HEK293 (cell line): ENCODE measurements around the gene CROCC.

Experiments used
- CTCF ChIA-PET: fragments of 350-600 bp; formaldehyde crosslinking; extraction: SDS; loops from one replicate; lab custom pipeline; 2021; ENCODE audit warnings: antibody characterized with exemption; lab: Yijun Ruan, JAX
- POLR2A ChIA-PET: fragments of 300-600 bp; formaldehyde crosslinking; extraction: SDS; loops from one replicate; lab custom pipeline; 2020; ENCODE audit warnings: antibody characterized with exemption, inconsistent platforms; lab: Yijun Ruan, JAX
- H3K27ac ChIP-seq: fragments of 200-500 bp; sonication (Bioruptor generic); 2 replicates; pipeline ENCODE4 v1.5.1; 2014; ENCODE audit warnings: low read depth, low read length, control low read depth, inconsistent platforms; ENCODE audit errors: extremely low read depth
- H3K36me3 ChIP-seq, 2 experiments: fragments of 200-500 bp in 1 of 2; sonication (Bioruptor generic) in 1 of 2; 1 replicate in 1 of 2; 2 replicates in 1 of 2; pipeline ENCODE4 v1.5.1; 2014 to 2017; ENCODE audit warnings: inconsistent platforms in 2 of 2, low read length in 2 of 2; ENCODE audit not compliant: control insufficient read depth in 2 of 2, insufficient read depth in 1 of 2
- H3K4me1 ChIP-seq: fragments of 200-500 bp; sonication (Bioruptor generic); 2 replicates; pipeline ENCODE4 v1.5.1; 2014; ENCODE audit warnings: mild to moderate bottlenecking, low read length, inconsistent platforms; ENCODE audit not compliant: control insufficient read depth, insufficient read depth
- H3K4me3 ChIP-seq: 2 replicates; pipeline ENCODE4 v1.5.1; 2011; ENCODE audit warnings: low read depth, mild to moderate bottlenecking, control low read depth, low read length, moderate library complexity
- H3K9me3 ChIP-seq: fragments of 200-500 bp; sonication (Bioruptor generic); 2 replicates; pipeline ENCODE4 v1.5.1; 2014; ENCODE audit warnings: low read depth, low read length, inconsistent platforms; ENCODE audit not compliant: control insufficient read depth, insufficient read depth
- BCL6B ChIP-seq: fragments of 450-650 bp; formaldehyde crosslinking; IDR thresholded peaks from 2 replicates; pipeline ENCODE4 v1.5.1; 2017; ENCODE audit warnings: missing biosample characterization, missing genetic modification characterization
- IKZF3 ChIP-seq: fragments of 450-650 bp; IDR thresholded peaks from 2 replicates; pipeline ENCODE4 v1.5.0; 2018; ENCODE audit warnings: missing biosample characterization, mild to moderate bottlenecking, missing genetic modification characterization, moderate library complexity
- KLF16 ChIP-seq: fragments of 450-650 bp; formaldehyde crosslinking; IDR thresholded peaks from 2 replicates; pipeline ENCODE4 v1.5.1; 2017; ENCODE audit warnings: missing biosample characterization, missing genetic modification characterization
- YY2 ChIP-seq: fragments of 450-650 bp; formaldehyde crosslinking; IDR thresholded peaks from 2 replicates; pipeline ENCODE4 v1.5.1; 2016; ENCODE audit warnings: missing biosample characterization, missing genetic modification characterization
- ZBTB21 ChIP-seq: fragments of 450-650 bp; formaldehyde crosslinking; IDR thresholded peaks from 2 replicates; pipeline ENCODE4 v1.5.1; 2017; ENCODE audit warnings: missing biosample characterization, missing genetic modification characterization
- ZBTB48 ChIP-seq: fragments of 450-650 bp; formaldehyde crosslinking; IDR thresholded peaks from 2 replicates; pipeline ENCODE4 v1.5.1; 2016; ENCODE audit warnings: missing biosample characterization, missing genetic modification characterization
- ZNF114 ChIP-seq: fragments of 450-650 bp; formaldehyde crosslinking; IDR thresholded peaks from 2 replicates; pipeline ENCODE4 v1.5.0; 2017; ENCODE audit warnings: missing biosample characterization, missing genetic modification characterization
- ZNF155 ChIP-seq: fragments of 450-650 bp; formaldehyde crosslinking; IDR thresholded peaks from 2 replicates; pipeline ENCODE4 v1.5.1; 2016; ENCODE audit warnings: missing biosample characterization, missing genetic modification characterization
- ZNF184 ChIP-seq: fragments of 450-650 bp; IDR thresholded peaks from 2 replicates; pipeline ENCODE4 v1.5.1; 2018; ENCODE audit warnings: missing biosample characterization, mild to moderate bottlenecking, missing genetic modification characterization
- ZNF221 ChIP-seq: fragments of 450-650 bp; formaldehyde crosslinking; IDR thresholded peaks from 2 replicates; pipeline ENCODE4 v1.5.1; 2017; ENCODE audit warnings: missing biosample characterization, missing genetic modification characterization, borderline replicate concordance
- ZNF335 ChIP-seq: fragments of 450-650 bp; formaldehyde crosslinking; conservative IDR thresholded peaks from 2 replicates; pipeline ENCODE4 v1.5.1; 2016; ENCODE audit warnings: missing biosample characterization, missing genetic modification characterization
- ZNF596 ChIP-seq: fragments of 450-650 bp; IDR thresholded peaks from 2 replicates; pipeline ENCODE4 v1.5.0; 2018; ENCODE audit warnings: missing biosample characterization, mild to moderate bottlenecking, missing genetic modification characterization, moderate library complexity
- ZNF610 ChIP-seq: fragments of 450-650 bp; formaldehyde crosslinking; IDR thresholded peaks from 2 replicates; pipeline ENCODE4 v1.5.1; 2016; ENCODE audit warnings: missing biosample characterization, missing genetic modification characterization, borderline replicate concordance
- ZNF670 ChIP-seq: fragments of 450-650 bp; formaldehyde crosslinking; IDR thresholded peaks from 2 replicates; pipeline ENCODE4 v1.5.1; 2016; ENCODE audit warnings: missing biosample characterization, missing genetic modification characterization, low read depth
- ZNF777 ChIP-seq: fragments of 450-650 bp; formaldehyde crosslinking; IDR thresholded peaks from 2 replicates; pipeline ENCODE4 v1.5.1; 2017; ENCODE audit warnings: missing biosample characterization, missing genetic modification characterization, borderline replicate concordance
- ZNF792 ChIP-seq: fragments of 450-650 bp; formaldehyde crosslinking; IDR thresholded peaks from 2 replicates; pipeline ENCODE4 v1.5.1; 2016; ENCODE audit warnings: missing biosample characterization, missing genetic modification characterization
- ZSCAN18 ChIP-seq: fragments of 450-650 bp; formaldehyde crosslinking; IDR thresholded peaks from 2 replicates; pipeline ENCODE4 v1.5.1; 2016; ENCODE audit warnings: missing biosample characterization, missing genetic modification characterization
- TF ChIP-seq, protein P1 (sequence below): fragments of 450-650 bp; formaldehyde crosslinking; IDR thresholded peaks from 2 replicates; pipeline ENCODE4 v1.5.1; 2016; ENCODE audit warnings: missing biosample characterization, missing genetic modification characterization
- TF ChIP-seq, protein P2 (sequence below): fragments of 450-650 bp; formaldehyde crosslinking; IDR thresholded peaks from 2 replicates; pipeline ENCODE4 v1.5.1; 2016; ENCODE audit warnings: missing biosample characterization, missing genetic modification characterization, low read depth
- TF ChIP-seq, protein P3 (sequence below): fragments of 450-650 bp; formaldehyde crosslinking; IDR thresholded peaks from 2 replicates; pipeline ENCODE4 v1.5.1; 2016; ENCODE audit warnings: missing biosample characterization, missing genetic modification characterization
- TF ChIP-seq, protein P4 (sequence below): fragments of 450-650 bp; formaldehyde crosslinking; IDR thresholded peaks from 2 replicates; pipeline ENCODE4 v1.5.1; 2016; ENCODE audit warnings: missing biosample characterization, missing genetic modification characterization
- TF ChIP-seq, protein P5 (sequence below): fragments of 450-650 bp; formaldehyde crosslinking; IDR thresholded peaks from 2 replicates; pipeline ENCODE4 v1.5.1; 2017; ENCODE audit warnings: missing biosample characterization, missing genetic modification characterization

The CROCC gene

DNA sequence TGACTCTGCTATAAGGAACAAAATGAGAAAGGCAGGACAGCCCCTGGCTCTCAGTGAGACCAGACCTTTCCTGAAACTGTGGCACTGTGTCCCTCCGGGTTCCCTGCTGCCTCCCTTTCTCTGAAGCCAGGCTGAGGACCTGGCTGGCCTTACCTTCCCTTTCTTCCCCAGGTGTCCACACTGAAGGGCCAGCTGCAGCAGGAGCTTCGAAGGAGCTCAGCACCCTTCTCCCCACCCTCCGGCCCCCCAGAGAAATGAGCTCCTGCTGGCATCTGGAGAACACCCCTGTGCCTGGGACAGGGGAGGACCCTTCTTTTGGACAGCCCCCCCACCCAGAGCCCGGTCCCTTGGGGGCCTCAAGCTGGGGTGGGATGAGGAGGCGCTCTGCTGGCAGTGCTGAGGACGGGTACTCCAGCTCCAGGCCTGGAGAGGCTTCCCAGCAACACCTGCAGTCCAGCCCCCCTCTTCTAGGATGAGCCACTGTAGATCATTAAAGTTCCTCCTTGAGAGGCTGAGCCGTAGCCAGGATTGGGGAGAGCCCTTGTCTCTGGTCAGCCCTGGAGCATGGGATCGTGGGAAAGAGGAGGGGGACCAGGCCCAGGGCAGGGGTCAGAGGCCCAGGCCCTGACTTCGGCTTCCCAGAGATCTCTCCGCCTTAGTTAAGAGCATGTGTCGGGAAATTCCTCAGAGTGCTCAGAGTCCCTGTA is 50.6 kb downstream of the CROCC start:
- Histone ChIP-seq H3K4me3 (no peak overlapping the region), H3K9me3 (no peaks in the 10 kb centered on the region), H3K36me3 (peaks cover 0 to 50% of the 10 kb centered on the region in 2 experiments; a peak in 1 of 3 replicates), H3K4me1 (peaks cover 4% of the 10 kb centered on the region; the same call in 1 of the 2 replicates)
- TF ChIP-seq ZNF792 (tag by site-specific recombination) (no peak), ZBTB21 (no peak), ZNF221 (no peak), ZBTB48 (tag by site-specific recombination) (0 out of 2 replicates have a peak, but pooled peaks have one; percentile 16), ZNF155 (tag by site-specific recombination) (no peak), ZNF184 (tag by site-specific recombination) (no peak), ZNF596 (no peak), ZNF610 (tag by site-specific recombination) (no peak), KLF16 (tag by site-specific recombination) (no peak), BCL6B (tag by site-specific recombination) (no peak), IKZF3 (no peak), ZNF114 (tag by site-specific recombination) (no peak), ZNF777 (tag by site-specific recombination) (no peak), ZSCAN18 (no peak), ZNF335 (tag by site-specific recombination) (peak; percentile 93), YY2 (tag by site-specific recombination) (no peak), ZNF670 (tag by site-specific recombination) (no peak)
- TF ChIP-seq, protein P1, sequence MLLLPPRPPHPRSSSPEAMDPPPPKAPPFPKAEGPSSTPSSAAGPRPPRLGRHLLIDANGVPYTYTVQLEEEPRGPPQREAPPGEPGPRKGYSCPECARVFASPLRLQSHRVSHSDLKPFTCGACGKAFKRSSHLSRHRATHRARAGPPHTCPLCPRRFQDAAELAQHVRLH (tag by site-specific recombination), result no peak
- TF ChIP-seq, protein P2, sequence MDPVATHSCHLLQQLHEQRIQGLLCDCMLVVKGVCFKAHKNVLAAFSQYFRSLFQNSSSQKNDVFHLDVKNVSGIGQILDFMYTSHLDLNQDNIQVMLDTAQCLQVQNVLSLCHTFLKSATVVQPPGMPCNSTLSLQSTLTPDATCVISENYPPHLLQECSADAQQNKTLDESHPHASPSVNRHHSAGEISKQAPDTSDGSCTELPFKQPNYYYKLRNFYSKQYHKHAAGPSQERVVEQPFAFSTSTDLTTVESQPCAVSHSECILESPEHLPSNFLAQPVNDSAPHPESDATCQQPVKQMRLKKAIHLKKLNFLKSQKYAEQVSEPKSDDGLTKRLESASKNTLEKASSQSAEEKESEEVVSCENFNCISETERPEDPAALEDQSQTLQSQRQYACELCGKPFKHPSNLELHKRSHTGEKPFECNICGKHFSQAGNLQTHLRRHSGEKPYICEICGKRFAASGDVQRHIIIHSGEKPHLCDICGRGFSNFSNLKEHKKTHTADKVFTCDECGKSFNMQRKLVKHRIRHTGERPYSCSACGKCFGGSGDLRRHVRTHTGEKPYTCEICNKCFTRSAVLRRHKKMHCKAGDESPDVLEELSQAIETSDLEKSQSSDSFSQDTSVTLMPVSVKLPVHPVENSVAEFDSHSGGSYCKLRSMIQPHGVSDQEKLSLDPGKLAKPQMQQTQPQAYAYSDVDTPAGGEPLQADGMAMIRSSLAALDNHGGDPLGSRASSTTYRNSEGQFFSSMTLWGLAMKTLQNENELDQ (tag by site-specific recombination), result no peak
- TF ChIP-seq, protein P3, sequence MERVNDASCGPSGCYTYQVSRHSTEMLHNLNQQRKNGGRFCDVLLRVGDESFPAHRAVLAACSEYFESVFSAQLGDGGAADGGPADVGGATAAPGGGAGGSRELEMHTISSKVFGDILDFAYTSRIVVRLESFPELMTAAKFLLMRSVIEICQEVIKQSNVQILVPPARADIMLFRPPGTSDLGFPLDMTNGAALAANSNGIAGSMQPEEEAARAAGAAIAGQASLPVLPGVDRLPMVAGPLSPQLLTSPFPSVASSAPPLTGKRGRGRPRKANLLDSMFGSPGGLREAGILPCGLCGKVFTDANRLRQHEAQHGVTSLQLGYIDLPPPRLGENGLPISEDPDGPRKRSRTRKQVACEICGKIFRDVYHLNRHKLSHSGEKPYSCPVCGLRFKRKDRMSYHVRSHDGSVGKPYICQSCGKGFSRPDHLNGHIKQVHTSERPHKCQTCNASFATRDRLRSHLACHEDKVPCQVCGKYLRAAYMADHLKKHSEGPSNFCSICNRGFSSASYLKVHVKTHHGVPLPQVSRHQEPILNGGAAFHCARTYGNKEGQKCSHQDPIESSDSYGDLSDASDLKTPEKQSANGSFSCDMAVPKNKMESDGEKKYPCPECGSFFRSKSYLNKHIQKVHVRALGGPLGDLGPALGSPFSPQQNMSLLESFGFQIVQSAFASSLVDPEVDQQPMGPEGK (tag by site-specific recombination), result 0 out of 2 replicates have a peak, but pooled peaks have one; percentile 19
- TF ChIP-seq, protein P4, sequence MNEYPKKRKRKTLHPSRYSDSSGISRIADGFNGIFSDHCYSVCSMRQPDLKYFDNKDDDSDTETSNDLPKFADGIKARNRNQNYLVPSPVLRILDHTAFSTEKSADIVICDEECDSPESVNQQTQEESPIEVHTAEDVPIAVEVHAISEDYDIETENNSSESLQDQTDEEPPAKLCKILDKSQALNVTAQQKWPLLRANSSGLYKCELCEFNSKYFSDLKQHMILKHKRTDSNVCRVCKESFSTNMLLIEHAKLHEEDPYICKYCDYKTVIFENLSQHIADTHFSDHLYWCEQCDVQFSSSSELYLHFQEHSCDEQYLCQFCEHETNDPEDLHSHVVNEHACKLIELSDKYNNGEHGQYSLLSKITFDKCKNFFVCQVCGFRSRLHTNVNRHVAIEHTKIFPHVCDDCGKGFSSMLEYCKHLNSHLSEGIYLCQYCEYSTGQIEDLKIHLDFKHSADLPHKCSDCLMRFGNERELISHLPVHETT (tag by site-specific recombination), result no peak
- TF ChIP-seq, protein P5, sequence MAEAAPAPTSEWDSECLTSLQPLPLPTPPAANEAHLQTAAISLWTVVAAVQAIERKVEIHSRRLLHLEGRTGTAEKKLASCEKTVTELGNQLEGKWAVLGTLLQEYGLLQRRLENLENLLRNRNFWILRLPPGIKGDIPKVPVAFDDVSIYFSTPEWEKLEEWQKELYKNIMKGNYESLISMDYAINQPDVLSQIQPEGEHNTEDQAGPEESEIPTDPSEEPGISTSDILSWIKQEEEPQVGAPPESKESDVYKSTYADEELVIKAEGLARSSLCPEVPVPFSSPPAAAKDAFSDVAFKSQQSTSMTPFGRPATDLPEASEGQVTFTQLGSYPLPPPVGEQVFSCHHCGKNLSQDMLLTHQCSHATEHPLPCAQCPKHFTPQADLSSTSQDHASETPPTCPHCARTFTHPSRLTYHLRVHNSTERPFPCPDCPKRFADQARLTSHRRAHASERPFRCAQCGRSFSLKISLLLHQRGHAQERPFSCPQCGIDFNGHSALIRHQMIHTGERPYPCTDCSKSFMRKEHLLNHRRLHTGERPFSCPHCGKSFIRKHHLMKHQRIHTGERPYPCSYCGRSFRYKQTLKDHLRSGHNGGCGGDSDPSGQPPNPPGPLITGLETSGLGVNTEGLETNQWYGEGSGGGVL (tag by site-specific recombination), result no peak
- TF ChIP-seq, all 188 proteins: peak for 3
- H3K27ac ChIP-seq, result no peak overlapping the region
- ChIA-PET CTCF (interaction anchor here (0.5 to 1.6 kb wide), 3 partner anchors 11 to 85 kb away, joined by 3 to 5 read pairs (median 4); no protein-coding TSS in a partner anchor), POLR2A (interaction anchor here (1.2 kb wide), 1 partner anchor 9 kb away, joined by 3 read pairs; no protein-coding TSS in a partner anchor)
